Endothelial cell of hepatic sinusoid (primary cell): ENCODE measurements around the gene ZSCAN16.

ENCODE experiments used
- in situ Hi-C: cut with HindIII; loops from 2 replicates; pipeline ENCODE4 v1.10.0; 2017; ENCODE audit warnings: low sequenced_read_pairs

Gene ZSCAN16

DNA sequence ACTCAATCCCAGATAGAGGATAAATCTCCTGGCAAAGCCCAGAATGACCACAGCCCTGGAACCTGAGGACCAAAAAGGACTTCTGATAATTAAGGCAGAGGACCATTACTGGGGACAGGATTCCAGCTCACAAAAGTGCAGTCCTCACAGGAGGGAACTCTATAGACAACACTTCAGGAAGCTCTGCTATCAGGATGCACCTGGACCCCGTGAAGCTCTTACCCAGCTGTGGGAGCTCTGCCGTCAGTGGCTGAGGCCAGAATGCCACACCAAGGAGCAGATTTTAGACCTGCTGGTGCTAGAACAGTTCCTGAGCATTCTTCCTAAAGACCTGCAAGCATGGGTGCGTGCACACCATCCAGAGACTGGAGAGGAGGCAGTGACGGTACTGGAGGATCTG is 992 bp downstream of the ZSCAN16 start:
- in situ Hi-C loops = no loop called here

DNA sequence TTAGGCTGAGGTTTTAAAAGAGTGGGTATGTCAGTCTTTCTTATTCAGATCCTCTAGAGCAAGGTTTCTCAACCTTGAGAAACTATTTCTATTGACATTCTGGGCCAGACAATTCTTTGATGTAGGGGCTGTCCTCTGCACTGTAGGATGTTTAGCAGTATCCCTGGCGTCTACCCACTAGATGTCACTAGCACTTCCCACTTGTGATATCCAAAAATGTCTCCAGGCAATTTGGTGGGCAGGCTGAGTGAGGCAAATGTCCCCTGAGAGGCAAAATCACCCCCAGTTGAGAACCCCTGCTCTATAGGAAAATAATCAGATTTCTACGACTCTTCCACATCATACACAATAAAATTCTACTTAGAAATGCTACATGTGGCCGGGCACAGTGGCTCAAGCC is 9.6 kb downstream of the ZSCAN16 start:
- in situ Hi-C loops = no loop called here

- in situ Hi-C loops = no loop called here
Measured at GRCh38 chr6:28134716-28135115, 10.3 kb downstream of the ZSCAN16 start.

DNA sequence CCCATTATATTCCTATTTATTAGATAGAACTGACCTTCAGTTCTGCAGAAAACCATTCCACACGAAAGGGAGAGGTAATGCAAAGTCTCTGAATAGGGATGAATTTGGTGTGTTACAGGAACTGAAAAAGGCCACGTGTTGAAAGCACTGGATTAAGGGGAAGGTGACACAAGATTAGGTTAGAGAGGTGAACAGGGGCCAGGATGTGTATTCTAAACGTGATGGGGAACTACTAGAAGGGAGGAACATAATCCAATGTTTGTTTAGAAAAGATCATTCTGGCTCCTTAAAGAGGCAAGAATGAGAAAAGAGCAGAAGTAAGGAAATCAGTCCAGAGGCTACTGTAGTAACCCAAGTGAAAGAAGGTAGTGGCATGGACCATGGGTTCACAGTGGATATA is 11.0 kb downstream of the ZSCAN16 start:
- in situ Hi-C loops = no loop called here

DNA sequence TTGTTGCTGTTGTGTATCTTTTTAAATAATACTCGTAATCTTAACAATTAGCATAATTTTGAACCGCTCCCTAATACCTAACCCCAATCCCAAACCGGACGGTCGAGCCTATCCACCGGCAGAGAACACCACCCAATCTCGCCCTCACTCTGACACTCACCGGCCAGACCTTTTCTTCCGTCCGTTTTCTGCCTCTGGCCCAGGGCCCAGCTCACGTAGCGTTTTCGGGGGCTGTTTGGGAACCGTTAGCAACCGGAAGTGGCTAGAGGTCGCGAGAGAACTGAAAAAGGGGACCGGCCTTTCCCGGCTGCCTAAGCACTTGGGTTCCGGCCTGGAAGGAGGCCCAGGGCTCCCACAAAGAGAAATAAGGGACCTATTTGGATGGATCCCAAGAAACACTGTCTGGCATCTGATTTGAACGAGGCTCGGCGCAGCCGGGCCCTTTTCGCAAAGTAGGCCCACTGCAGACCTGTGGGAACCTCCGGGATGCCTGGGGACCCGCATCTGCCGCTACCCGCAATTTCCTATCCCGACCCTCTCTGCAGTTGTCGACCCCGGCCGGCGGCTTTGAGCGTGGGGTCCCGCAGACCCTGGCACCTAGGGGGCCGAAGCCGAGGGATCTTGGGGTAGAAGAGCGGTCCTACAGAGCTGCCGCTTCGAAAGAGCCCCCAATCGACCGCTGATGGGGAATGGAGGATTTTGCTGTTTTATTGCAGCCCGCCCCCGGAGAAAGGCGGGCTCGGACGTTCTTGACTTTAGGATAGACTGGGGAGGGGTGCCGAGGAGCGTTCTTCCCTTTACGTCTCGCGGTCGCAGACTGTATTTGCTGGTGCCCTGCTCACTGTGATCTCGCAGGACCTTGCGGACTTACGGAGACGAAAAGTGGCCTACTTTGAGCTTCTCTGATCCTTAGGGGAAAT is 12.4 kb downstream of the ZSCAN16 start:
- in situ Hi-C loops = no loop called here

- in situ Hi-C loops = no loop called here
Measured at GRCh38 chr6:28137505-28137981, 13.1 kb downstream of the ZSCAN16 start.

- in situ Hi-C loops = no loop called here
Measured at GRCh38 chr6:28139860-28140543, 15.6 kb downstream of the ZSCAN16 start.

- in situ Hi-C loops = no loop called here
Measured at GRCh38 chr6:28140616-28141015, 16.2 kb downstream of the ZSCAN16 start.

DNA sequence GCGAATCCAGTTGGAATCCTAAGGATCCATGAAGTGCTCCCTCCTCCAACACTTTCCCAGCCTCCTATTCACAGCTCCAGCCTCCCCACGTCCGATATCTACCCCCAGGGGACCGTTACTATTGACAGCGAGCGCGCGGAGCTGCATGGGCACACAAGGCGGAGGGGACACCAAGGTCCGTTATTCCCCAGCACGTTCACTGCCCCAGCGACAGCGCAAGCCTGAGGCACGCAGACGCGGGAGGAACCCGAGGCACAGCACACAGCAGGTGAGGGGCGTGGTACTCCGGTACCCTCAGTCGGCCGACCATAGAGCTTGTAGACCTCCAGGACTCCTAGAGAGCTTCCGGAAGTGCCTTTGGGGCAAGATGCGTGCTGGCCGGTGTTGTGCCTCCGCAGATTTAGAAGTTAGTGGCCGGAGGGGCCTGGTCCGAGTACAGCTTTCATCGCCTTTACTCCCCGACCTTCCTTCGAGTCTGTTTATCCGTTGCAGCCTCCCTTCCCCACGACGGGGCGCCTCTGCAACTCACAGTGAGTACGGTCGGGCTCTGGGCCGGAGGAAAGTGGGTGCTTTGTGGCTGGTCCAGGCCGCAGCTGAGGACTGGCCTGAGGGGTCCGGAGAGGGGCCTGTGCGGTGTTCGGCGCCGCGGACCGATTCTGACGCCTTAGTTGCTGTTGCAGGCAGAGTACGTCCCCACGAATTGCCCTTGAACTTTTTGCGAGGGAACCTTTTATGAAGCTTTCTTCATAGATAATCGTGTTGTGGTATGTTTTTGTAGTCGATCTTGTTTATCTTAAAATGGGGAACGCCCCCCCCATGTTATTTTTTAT is 17.3 kb downstream of the ZSCAN16 start, which contains the start of gene ZKSCAN8:
TSS of gene ZKSCAN8 (plus strand) at position 384 of the 830 bp plus-strand sequence. CDS start 6,525 bp downstream, outside the sequence.
- in situ Hi-C loops = no loop called here

GRCh38 chr6:28142446-28142845 is 18.0 kb downstream of the ZSCAN16 start:
- in situ Hi-C loops = no loop called here

- in situ Hi-C loops = no loop called here
Measured at GRCh38 chr6:28145231-28145630, 20.8 kb downstream of the ZSCAN16 start.

GRCh38 chr6:28152531-28152930 is 28.1 kb downstream of the ZSCAN16 start:
- in situ Hi-C loops = no loop called here

- in situ Hi-C loops = no loop called here
Measured at GRCh38 chr6:28153546-28153945, 29.1 kb downstream of the ZSCAN16 start.

- in situ Hi-C loops = no loop called here
Measured at GRCh38 chr6:28154357-28154756, 29.9 kb downstream of the ZSCAN16 start.

- in situ Hi-C loops = no loop called here
Measured at GRCh38 chr6:28158318-28158717, 33.9 kb downstream of the ZSCAN16 start.

- in situ Hi-C loops = no loop called here
Measured at GRCh38 chr6:28159029-28159607, 34.7 kb downstream of the ZSCAN16 start.

DNA sequence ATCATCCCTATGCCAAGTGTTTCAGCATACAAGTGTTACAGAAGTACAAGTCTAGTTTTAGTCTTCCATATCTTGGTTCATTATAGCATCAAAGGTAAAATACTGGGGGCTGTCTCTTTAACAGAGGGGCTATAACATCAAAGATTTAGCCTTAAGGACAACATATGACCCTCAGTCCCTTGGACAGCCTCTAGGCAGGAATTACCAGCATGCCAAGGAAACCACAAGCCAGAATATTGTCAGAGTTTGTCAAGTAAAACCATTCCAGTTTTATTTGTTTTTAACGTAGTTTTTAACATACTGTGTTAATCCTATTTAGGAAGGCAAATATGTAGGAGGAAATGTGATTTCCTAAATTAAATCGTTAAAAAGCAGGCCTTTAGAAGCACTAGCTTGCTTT is 35.8 kb downstream of the ZSCAN16 start:
- in situ Hi-C loops = no loop called here

DNA sequence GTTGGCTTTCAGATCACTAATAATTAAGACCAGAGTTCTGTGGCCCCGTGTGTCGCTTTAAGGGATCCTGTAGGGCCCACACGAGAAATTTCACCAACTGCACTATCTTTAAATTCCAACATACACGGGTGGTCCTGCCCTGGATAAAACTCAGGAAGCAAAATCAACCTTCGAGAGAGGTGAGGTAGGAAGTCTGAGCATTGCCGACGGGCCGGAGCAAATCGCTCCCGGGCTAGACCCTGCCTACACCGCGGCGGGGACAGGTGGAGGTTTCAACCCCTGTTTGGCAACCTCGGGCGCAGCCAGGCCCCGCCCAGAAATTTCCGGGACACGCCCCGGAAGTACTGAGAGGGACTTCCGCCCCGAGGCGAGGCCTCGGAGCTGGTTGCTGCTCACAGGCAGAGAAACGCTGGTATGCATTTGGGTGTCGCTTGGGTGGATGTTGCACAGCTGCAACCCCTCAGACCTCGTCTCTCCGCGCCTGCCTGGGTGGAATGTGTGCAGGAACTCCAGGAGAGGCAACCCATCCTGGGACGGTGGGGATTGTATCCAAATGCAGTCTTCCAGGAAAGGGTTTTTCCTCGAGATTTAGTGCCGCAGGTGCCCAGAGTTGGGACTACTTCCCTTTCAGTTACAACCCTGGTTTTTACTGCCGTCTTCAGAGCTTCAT is 37.1 kb downstream of the ZSCAN16 start:
- in situ Hi-C loops = no loop called here

DNA sequence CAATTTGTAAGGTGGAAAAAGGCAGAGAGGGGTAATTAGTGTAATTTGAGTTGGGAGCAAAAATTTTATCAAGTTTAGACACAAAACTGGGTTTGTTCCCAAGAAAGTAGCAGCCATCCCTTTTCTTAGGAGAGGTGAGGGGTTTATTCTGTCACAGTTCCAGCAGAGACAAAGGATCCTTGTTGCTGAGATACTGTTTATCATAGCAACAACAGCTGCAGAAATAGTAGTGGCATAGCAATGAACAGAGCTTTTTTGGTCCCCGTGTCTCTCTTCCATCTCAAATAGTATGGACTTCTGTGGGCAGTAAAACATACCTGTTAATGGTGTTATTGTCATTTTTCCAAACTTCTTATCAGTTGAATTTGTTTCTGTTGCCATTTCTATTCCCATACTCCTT is 41.2 kb downstream of the ZSCAN16 start:
- in situ Hi-C loops = no loop called here

- in situ Hi-C loops = no loop called here
Measured at GRCh38 chr6:28167068-28167467, 42.7 kb downstream of the ZSCAN16 start.
